WI38 (cell line): ENCODE data around the gene NMNAT3.

Experiments used
- H3K4me3 ChIP-seq: 2 replicates; pipeline ENCODE4 v1.5.1; 2011; ENCODE audit warnings: low read depth, mild to moderate bottlenecking, control low read depth, low read length
- CTCF ChIP-seq: IDR thresholded peaks from 2 replicates; pipeline ENCODE4 v1.5.1; 2012; ENCODE audit warnings: low read depth, mild to moderate bottlenecking, control low read depth, low read length

Gene NMNAT3

GRCh38 chr3:139653582-139653981, 24.2 kb downstream of the NMNAT3 start:
- no peak for TF ChIP-seq CTCF
- H3K4me3 ChIP-seq: no peak overlapping the region

GRCh38 chr3:139652561-139652960, 25.2 kb downstream of the NMNAT3 start:
- H3K4me3 ChIP-seq: no peak overlapping the region
- TF ChIP-seq CTCF: no peak

GRCh38 chr3:139647866-139648435, 29.8 kb downstream of the NMNAT3 start:
- no peak for TF ChIP-seq CTCF
- no peak overlapping the region for H3K4me3 ChIP-seq

GRCh38 chr3:139646512-139646911, 31.3 kb downstream of the NMNAT3 start:
- no peak for TF ChIP-seq CTCF
- H3K4me3 ChIP-seq: no peak overlapping the region

- no peak for TF ChIP-seq CTCF
- no peak overlapping the region for H3K4me3 ChIP-seq
These were observed 34.8 kb downstream of the NMNAT3 start for GRCh38 chr3:139642996-139643395.

- no peak overlapping the region for H3K4me3 ChIP-seq
- no peak for TF ChIP-seq CTCF
These were observed 37.3 kb downstream of the NMNAT3 start for GRCh38 chr3:139640456-139640855.

GRCh38 chr3:139639662-139640061, 38.1 kb downstream of the NMNAT3 start:
- no peak overlapping the region for H3K4me3 ChIP-seq
- no peak for TF ChIP-seq CTCF
